UCSD-AML1 (cell line): Measurements from ENCODE around the gene MAP4K3.

Source experiments
- DNase-seq: peaks from one replicate; lab custom pipeline; 2025; ENCODE audit not compliant: unreplicated experiment; lab: John Stamatoyannopoulos, UW

MAP4K3 gene

DNA sequence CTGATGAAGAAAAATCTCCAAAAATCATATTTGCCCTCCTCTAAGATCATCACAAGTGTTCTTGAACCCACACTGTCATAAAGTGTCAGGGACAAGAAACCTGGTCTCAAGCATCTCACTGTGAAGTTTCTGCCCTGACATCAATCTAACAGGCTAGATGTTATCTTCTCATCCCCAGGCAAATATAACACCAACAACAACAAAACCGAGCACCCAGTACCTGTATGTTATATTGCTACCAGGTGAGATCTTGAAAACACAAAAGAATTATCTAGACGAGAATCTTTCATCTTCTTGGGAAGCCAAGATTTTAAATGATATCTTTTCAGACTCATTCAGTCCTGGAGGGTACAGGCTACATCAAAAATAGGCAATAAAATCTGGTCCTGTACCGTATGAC is 8.8 kb upstream of the MAP4K3 start:
- no peak for DNase-seq

DNA sequence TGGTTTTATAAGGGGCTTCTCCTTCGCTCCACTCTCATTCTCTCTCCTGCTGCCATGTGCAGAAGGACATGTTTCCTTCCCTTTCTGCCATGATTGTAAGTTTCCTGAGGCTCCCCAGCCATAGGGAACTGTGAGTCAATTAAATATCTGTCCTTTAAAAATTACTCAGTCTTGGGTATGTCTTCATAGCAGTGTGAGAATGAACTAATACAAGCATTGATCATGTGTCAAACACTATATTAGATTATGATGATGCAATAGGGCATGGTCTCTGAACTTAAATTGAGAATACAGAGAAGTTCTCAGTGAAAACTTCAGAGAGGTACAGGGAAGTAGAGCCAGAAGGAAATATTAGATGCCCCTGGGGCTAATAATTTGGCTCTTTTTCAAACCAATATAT is 5.9 kb upstream of the MAP4K3 start:
- DNase-seq = no peak

- DNase-seq = peak; percentile 45
Measured at GRCh38 chr2:39437522-39438296, 624 bp upstream of the MAP4K3 start.

GRCh38 chr2:39435741-39436591 is 1.1 kb downstream of the MAP4K3 start:
- no peak for DNase-seq

- peak; percentile 21 for DNase-seq
Measured at GRCh38 chr2:39435234-39435633, 1.9 kb downstream of the MAP4K3 start.

- DNase-seq = no peak
Measured at GRCh38 chr2:39434233-39434897, 2.7 kb downstream of the MAP4K3 start.

DNA sequence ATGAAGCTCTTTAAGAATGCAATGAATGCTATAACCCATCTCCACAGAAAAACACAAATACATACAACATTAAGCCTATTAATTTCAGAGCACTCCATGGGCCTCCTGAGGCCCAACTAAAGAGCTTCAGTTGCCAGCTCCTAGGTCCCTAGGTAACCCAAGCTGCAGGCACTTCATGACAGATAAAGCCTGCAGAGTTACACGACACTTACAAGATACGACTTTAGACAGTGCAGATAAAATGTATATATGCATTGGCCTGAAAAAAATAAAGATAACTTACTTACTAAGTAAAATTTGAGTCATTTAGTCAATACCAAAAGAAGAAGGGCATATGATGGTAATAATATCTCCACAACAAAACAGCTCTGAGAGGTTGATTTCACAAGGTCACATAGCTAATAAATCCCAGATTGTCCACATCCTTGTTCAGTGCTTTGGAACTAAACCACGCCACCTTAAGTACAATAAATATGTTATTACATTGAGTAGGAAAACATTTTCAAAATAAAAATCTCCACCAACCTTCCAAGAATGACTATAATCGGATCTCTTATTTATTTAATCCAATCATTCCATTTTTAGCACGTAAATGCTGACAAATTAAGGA is 3.4 kb downstream of the MAP4K3 start:
- DNase-seq = no peak

- DNase-seq = no peak
Measured at GRCh38 chr2:39432701-39433100, 4.4 kb downstream of the MAP4K3 start.

GRCh38 chr2:39431592-39432316 is 5.3 kb downstream of the MAP4K3 start:
- no peak for DNase-seq

DNA sequence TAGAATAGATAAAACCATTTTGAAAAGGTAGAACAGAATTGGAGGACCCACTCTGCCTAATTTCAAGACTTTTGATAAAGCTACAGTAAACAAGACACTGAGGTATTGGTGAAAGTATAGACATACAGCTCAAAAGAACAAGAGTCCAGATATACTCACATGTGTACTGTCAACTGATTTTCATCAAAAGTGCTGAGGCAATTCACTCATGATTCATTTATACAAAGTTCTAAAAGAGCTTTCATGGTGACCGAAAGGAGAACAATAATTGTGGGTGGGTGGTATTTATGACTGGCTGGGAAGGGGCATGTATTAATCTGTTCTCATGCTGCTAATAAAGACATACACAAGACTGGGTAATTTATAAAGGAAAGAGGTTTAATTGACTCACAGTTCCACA is 7.3 kb downstream of the MAP4K3 start:
- DNase-seq = no peak

DNA sequence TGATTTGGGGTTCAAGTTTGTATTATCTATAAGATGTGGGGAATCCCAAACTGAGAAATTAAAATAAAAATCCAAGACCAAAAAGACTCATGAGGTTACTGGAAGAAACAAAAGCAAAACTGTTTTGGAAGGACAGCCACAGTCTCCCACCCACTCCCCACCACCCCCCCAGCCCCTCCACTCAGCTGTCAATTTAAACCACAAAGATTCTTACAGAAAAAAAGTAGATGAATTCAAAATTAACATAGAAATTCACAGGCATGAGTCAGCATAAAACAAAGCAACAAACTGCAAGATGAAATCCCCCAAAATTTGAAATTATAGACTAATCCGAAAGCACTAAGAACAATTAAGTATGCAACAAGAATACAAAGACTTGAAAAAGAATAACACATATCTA is 12.1 kb downstream of the MAP4K3 start:
- DNase-seq = no peak

- DNase-seq = no peak
Measured at GRCh38 chr2:39422700-39423099, 14.4 kb downstream of the MAP4K3 start.

GRCh38 chr2:39421354-39421753 is 15.7 kb downstream of the MAP4K3 start:
- no peak for DNase-seq

- DNase-seq = no peak
Measured at GRCh38 chr2:39419282-39420223, 17.5 kb downstream of the MAP4K3 start.

DNA sequence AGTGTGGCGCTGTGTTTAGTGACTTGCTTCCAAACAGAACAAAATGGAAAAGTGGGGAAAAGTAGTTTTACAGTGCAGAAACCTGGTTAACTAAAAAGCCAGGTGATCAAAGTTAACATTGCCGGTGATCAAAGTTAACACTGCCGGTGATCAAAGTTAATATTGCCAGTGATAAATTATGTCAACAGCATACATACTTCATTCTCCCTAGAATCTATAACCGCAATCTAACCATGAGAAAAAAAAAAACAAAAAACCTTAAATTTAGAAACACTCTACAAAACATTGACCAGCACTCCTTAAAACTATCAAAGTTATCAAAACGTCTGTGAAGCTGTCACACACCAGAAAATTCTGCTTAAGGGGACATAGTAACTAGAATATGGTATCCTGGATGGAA is 18.6 kb downstream of the MAP4K3 start:
- no peak for DNase-seq

GRCh38 chr2:39416140-39416539 is 20.9 kb downstream of the MAP4K3 start:
- no peak for DNase-seq

GRCh38 chr2:39413063-39413737 is 23.9 kb downstream of the MAP4K3 start:
- DNase-seq = no peak

GRCh38 chr2:39411181-39411944 is 25.7 kb downstream of the MAP4K3 start:
- no peak for DNase-seq
